DND-41 (cell line): ENCODE data around the gene NPAS2.

ENCODE experiments used
- CTCF ChIP-seq: IDR thresholded peaks from 2 replicates; pipeline ENCODE4 v1.5.1; 2012; ENCODE audit warnings: borderline replicate concordance, low read length, moderate library complexity, mild to moderate bottlenecking; ENCODE audit not compliant: poor library complexity, severe bottlenecking; ENCODE audit errors: extremely low read depth
- EZH2 ChIP-seq: IDR thresholded peaks from 3 replicates; pipeline ENCODE4 v1.6.1; 2012; ENCODE audit warnings: borderline replicate concordance, low read depth, mild to moderate bottlenecking, moderate library complexity, low read length, inconsistent platforms; ENCODE audit not compliant: severe bottlenecking

GRCh38 chr2:100982431-100982861, 162.5 kb downstream of the NPAS2 start:
- TF ChIP-seq CTCF (no peak), EZH2 (no peak)
